ENCODE measurements around the gene CHRNA4. TPM values are rescaled to one million over a fixed set of nuclear protein-coding genes. Genes with fewer than 3 reads are reported as not detected.

CHRNA4 gene
- polyA plus RNA-seq, 1 of the 3 experiments (the other 2 are of a cell fraction): not detected

DNA sequence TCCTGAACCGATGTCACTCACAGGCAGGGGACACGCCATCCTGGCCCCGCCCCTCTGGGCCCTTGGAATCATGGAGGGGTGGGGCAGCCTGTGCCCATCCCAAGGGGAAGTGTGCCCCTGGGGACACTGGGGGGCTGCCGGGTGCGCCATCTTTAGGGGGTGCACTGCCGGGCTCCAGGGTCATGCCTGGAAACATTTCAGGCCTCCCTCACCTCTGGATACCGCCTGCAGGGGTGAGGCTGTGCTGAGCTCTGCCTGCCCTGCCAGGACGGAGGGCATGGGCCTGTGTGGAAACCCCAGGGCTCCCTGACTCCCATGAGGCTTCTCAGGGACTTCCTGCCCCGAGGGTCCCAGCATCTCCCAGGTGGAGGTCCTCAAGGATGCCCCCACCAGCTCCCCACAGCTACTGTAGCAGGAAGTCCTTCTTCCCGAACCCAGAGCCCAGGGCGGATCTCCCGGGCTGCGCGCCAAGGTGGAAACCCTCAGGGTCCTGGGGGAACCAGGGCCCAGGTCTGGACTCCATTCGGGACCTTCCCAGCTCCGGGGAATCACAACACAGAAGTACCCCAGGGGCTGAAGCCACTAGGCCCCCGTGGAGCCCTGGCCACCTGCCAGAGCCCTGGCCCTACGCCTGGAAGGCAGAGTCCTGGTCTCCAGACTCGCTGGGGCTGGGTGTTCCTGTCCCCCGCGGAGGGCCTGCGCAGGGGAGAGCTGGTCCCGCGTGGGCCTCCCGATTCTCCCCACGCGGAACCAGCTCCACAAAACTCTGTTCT is 15.6 kb downstream of the CHRNA4 start (continued):
- TF ChIP-seq, protein P1, sequence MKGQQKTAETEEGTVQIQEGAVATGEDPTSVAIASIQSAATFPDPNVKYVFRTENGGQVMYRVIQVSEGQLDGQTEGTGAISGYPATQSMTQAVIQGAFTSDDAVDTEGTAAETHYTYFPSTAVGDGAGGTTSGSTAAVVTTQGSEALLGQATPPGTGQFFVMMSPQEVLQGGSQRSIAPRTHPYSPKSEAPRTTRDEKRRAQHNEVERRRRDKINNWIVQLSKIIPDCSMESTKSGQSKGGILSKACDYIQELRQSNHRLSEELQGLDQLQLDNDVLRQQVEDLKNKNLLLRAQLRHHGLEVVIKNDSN (IDR thresholded peaks at IDR 0.05; ENCODE audit: borderline replicate concordance, low read depth): no peak

DNA sequence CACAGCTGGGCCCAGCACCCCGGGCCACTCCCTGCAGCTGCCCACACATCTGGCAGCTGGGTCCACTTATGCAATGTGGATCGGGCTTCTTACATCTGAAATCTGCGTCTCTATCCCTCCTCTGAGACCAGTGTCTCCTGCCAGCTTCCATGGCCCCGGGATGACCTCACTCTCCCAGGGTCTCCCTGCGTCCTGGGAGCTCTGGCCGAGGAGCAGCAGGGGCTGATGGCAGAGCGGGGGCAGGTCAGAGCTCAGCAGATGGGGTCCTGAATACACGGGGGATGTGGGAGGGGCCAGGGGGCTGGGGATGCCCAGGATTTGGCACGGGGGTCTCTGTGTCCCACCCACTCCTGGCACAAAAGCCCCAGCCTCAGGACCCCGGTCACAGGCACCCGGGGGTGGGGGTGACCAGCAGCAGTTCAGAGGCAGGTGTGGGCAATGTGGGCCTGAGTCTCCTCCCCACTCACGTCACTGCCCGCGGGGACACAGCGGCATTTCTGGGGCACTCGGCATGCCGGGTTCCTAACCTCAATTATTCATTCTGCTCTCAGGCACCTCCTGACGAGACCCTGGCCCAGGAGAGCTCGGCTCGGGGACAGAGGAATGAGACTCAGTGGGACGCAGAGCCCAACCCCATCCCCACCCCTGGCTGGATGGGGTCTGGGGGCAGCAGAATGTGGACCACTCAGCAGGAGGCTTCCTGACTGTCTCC is 16.4 kb downstream of the CHRNA4 start:
- CTCF ChIA-PET: interaction anchor here (1.0 to 5.1 kb wide), 4 partner anchors 36 to 162 kb away, joined by 3 to 33 read pairs (median 8); no protein-coding TSS in a partner anchor
- Histone ChIP-seq H4K20me1 (ENCODE audit: insufficient read depth) (no peaks in the 10 kb centered on the region), H2AFZ (ENCODE audit: low read depth) (no peak overlapping the region), H3F3A (replicated peaks; ENCODE audit: insufficient read depth) (no peaks in the 10 kb centered on the region), H3K9ac (no peak overlapping the region), H3K79me2 (ENCODE audit: insufficient read depth) (no peaks in the 10 kb centered on the region), H3K9me3 (no peaks in the 10 kb centered on the region), H3K36me3 (replicated peaks in 1 of 2; ENCODE audit: control insufficient read depth in 1 of 2, insufficient read depth in 2 of 2, low read length in 1 of 2) (no peaks in the 10 kb centered on the region), H3K4me2 (no peak overlapping the region), H3K27me3 (ENCODE audit: insufficient read depth) (no peaks in the 10 kb centered on the region), H3K9me2 (no peaks in the 10 kb centered on the region), H3K4me3 (ENCODE audit: low read depth in 2 of 2, low read length in 1 of 2) (no peak overlapping the region), H3K27ac (ENCODE audit: low read depth in 2 of 2, low read length in 1 of 2) (no peak overlapping the region), H3K4me1 (ENCODE audit: control insufficient read depth in 1 of 2, insufficient read depth in 2 of 2, low read depth in 1 of 2, low read length in 1 of 2) (peaks cover 0 to 14% of the 10 kb centered on the region in 2 experiments; a peak in 1 of 4 replicates)
- TF ChIP-seq FOXJ3 (CRISPR knock-in tag; IDR thresholded peaks at IDR 0.05) (no peak), ELF1 (IDR thresholded peaks at IDR 0.05) (no peak), TCF12 (IDR thresholded peaks at IDR 0.05) (no peak), FOSL2 (IDR thresholded peaks at IDR 0.05; ENCODE audit: borderline replicate concordance, low read depth) (no peak), TEAD4 (IDR thresholded peaks at IDR 0.05; ENCODE audit: borderline replicate concordance, insufficient read depth) (no peak), MEF2A (IDR thresholded peaks at IDR 0.05; ENCODE audit: borderline replicate concordance, low read depth) (no peak), SIN3A (IDR thresholded peaks at IDR 0.05; ENCODE audit: borderline replicate concordance, low read depth, low read length) (no peak), RAD21 (IDR thresholded peaks at IDR 0.05; ENCODE audit: low read length) (no peak), MXI1 (IDR thresholded peaks at IDR 0.05; ENCODE audit: low read depth, low read length) (no peak), FOXM1 (IDR thresholded peaks at IDR 0.05; ENCODE audit: low read depth) (no peak), EP300 (IDR thresholded peaks at IDR 0.05; ENCODE audit: borderline replicate concordance in 1 of 2, low read depth in 1 of 2, low read length in 1 of 2) (no peak), TAF1 (IDR thresholded peaks at IDR 0.05; ENCODE audit: borderline replicate concordance, low read depth, low read length) (no peak)
- TF ChIP-seq, protein P2, sequence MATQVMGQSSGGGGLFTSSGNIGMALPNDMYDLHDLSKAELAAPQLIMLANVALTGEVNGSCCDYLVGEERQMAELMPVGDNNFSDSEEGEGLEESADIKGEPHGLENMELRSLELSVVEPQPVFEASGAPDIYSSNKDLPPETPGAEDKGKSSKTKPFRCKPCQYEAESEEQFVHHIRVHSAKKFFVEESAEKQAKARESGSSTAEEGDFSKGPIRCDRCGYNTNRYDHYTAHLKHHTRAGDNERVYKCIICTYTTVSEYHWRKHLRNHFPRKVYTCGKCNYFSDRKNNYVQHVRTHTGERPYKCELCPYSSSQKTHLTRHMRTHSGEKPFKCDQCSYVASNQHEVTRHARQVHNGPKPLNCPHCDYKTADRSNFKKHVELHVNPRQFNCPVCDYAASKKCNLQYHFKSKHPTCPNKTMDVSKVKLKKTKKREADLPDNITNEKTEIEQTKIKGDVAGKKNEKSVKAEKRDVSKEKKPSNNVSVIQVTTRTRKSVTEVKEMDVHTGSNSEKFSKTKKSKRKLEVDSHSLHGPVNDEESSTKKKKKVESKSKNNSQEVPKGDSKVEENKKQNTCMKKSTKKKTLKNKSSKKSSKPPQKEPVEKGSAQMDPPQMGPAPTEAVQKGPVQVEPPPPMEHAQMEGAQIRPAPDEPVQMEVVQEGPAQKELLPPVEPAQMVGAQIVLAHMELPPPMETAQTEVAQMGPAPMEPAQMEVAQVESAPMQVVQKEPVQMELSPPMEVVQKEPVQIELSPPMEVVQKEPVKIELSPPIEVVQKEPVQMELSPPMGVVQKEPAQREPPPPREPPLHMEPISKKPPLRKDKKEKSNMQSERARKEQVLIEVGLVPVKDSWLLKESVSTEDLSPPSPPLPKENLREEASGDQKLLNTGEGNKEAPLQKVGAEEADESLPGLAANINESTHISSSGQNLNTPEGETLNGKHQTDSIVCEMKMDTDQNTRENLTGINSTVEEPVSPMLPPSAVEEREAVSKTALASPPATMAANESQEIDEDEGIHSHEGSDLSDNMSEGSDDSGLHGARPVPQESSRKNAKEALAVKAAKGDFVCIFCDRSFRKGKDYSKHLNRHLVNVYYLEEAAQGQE (IDR thresholded peaks at IDR 0.05; ENCODE audit: low read depth, low read length): no peak
- TF ChIP-seq, protein P3, sequence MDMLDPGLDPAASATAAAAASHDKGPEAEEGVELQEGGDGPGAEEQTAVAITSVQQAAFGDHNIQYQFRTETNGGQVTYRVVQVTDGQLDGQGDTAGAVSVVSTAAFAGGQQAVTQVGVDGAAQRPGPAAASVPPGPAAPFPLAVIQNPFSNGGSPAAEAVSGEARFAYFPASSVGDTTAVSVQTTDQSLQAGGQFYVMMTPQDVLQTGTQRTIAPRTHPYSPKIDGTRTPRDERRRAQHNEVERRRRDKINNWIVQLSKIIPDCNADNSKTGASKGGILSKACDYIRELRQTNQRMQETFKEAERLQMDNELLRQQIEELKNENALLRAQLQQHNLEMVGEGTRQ (IDR thresholded peaks at IDR 0.05; ENCODE audit: borderline replicate concordance, low read depth, low read length): no peak
- TF ChIP-seq, protein P1 (IDR thresholded peaks at IDR 0.05; ENCODE audit: borderline replicate concordance, low read depth): no peak
- TF ChIP-seq, protein P4, sequence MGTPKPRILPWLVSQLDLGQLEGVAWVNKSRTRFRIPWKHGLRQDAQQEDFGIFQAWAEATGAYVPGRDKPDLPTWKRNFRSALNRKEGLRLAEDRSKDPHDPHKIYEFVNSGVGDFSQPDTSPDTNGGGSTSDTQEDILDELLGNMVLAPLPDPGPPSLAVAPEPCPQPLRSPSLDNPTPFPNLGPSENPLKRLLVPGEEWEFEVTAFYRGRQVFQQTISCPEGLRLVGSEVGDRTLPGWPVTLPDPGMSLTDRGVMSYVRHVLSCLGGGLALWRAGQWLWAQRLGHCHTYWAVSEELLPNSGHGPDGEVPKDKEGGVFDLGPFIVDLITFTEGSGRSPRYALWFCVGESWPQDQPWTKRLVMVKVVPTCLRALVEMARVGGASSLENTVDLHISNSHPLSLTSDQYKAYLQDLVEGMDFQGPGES (IDR thresholded peaks at IDR 0.05; ENCODE audit: low read depth, low read length): no peak
- WGBS (ENCODE audit: low lambda C conversion rate): 32% methylated on average over 9 of the region's 21 CpGs
- POLR2A ChIA-PET: no interaction called here
- DNase-seq: peak; percentile 67

Measured in SK-N-SH (cell line).